Amygdala (tissue), 56 donors: ENCODE results near the gene CLCN6.

Experiments
- DNase-seq, 56 donors: peaks; one replicate each; lab custom pipeline; 2025; lab: John Stamatoyannopoulos, UW

CLCN6 gene

GRCh38 chr1:11823366-11824137 is 17.6 kb downstream of the CLCN6 start:
- DNase-seq, result no peak

- DNase-seq, result no peak
Observed at GRCh38 chr1:11825131-11825530, 19.1 kb downstream of the CLCN6 start.

- DNase-seq, result no peak
Observed at GRCh38 chr1:11826946-11827345, 21.0 kb downstream of the CLCN6 start.

GRCh38 chr1:11828511-11828910 is 22.5 kb downstream of the CLCN6 start:
- DNase-seq, result no peak

- no peak for DNase-seq
Observed at GRCh38 chr1:11831945-11832725, 26.1 kb downstream of the CLCN6 start.

GRCh38 chr1:11833497-11833896 is 27.5 kb downstream of the CLCN6 start:
- DNase-seq, result no peak

- no peak for DNase-seq
Observed at GRCh38 chr1:11833900-11834299, 27.9 kb downstream of the CLCN6 start.

GRCh38 chr1:11835441-11836225 is 29.6 kb downstream of the CLCN6 start:
- DNase-seq, result no peak

- no peak for DNase-seq
Observed at GRCh38 chr1:11836955-11837766, 31.2 kb downstream of the CLCN6 start.

- no peak for DNase-seq
Observed at GRCh38 chr1:11837767-11838348, 31.9 kb downstream of the CLCN6 start.

- DNase-seq, result peak in 51 of 56 donors; percentile 5 to 76 (median 37)
Observed at GRCh38 chr1:11838349-11839272, 32.6 kb downstream of the CLCN6 start.

GRCh38 chr1:11839727-11840705 is 34.0 kb downstream of the CLCN6 start:
- no peak for DNase-seq

GRCh38 chr1:11841245-11842153 is 35.5 kb downstream of the CLCN6 start:
- DNase-seq, result peak in 1 of 56 donors; percentile 3

- DNase-seq, result peak in 2 of 56 donors; percentile 3 to 27
Observed at GRCh38 chr1:11842154-11843041, 36.4 kb downstream of the CLCN6 start.

GRCh38 chr1:11845641-11846335 is 39.8 kb downstream of the CLCN6 start:
- no peak for DNase-seq
